PC-3 (cell line): Measurements from ENCODE around the gene HYDIN.

ENCODE experiments used
- EZH2 ChIP-seq: fragments of 300-600 bp; sonication (generic); IDR thresholded peaks from one replicate; pipeline ENCODE4 v1.6.1; 2017; ENCODE audit warnings: antibody characterized with exemption, mild to moderate bottlenecking, low read length; ENCODE audit not compliant: unreplicated experiment
- EZH2phosphoT487 ChIP-seq: fragments of 300-600 bp; sonication (generic); IDR thresholded peaks from 2 replicates; pipeline ENCODE4 v1.6.1; 2018; ENCODE audit warnings: mild to moderate bottlenecking, antibody characterized with exemption, low read length, borderline replicate concordance
- TF ChIP-seq, protein P1 (sequence below): fragments of 300-600 bp; sonication (generic); conservative IDR thresholded peaks from 2 replicates; pipeline ENCODE4 v1.5.1; 2017; ENCODE audit warnings: antibody characterized with exemption, low read depth, mild to moderate bottlenecking, low read length

DNA sequence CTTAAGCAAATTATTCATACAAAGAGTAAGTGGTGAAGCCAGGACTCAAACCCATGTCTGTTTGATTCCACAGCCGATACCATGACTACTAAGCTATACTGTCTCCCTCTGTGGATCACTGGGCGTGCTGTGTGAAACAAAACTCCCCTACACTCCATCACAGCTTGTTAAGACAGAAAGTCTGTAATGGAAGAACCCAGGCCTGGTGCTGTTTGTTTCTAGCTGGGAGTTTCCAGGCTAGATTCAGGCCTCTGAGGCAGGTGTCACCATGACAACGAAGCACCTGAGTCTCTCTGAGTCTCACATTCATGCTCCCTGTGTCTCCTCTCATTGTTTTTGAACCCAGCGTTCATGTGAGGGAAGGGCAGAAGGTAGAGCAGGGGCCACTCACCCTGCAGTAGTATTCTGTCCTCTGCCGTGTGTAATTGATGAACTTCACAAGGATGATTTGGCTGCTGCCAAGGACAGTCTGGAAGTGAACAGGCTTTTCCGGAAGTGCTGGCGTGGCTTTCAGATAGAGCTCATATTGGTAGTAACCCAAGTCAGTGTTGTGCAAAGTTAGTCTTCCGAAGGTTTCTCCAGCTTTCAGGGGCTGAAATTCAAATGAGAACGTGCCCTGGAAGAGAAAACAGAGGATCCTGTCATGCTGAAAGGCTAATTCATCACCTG lies 421.0 kb downstream of the HYDIN start:
- TF ChIP-seq, protein P1, sequence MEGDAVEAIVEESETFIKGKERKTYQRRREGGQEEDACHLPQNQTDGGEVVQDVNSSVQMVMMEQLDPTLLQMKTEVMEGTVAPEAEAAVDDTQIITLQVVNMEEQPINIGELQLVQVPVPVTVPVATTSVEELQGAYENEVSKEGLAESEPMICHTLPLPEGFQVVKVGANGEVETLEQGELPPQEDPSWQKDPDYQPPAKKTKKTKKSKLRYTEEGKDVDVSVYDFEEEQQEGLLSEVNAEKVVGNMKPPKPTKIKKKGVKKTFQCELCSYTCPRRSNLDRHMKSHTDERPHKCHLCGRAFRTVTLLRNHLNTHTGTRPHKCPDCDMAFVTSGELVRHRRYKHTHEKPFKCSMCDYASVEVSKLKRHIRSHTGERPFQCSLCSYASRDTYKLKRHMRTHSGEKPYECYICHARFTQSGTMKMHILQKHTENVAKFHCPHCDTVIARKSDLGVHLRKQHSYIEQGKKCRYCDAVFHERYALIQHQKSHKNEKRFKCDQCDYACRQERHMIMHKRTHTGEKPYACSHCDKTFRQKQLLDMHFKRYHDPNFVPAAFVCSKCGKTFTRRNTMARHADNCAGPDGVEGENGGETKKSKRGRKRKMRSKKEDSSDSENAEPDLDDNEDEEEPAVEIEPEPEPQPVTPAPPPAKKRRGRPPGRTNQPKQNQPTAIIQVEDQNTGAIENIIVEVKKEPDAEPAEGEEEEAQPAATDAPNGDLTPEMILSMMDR: no peak
- TF ChIP-seq EZH2 (no peak), EZH2phosphoT487 (no peak)
